H1 (cell line): ENCODE results near the gene ZNF764. TPM values are rescaled to one million over a fixed set of nuclear protein-coding genes. Genes with fewer than 3 reads are reported as not detected.
A peak's percentile ranks its signal among the peaks of the same experiment; 100 is the strongest.

Experiments
- CEBPB ChIP-seq: IDR thresholded peaks from 2 replicates; pipeline ENCODE4 v1.6.1; 2012; ENCODE audit warnings: low read depth, low read length
- CHD2 ChIP-seq: IDR thresholded peaks from 2 replicates; pipeline ENCODE4 v1.6.1; 2012; ENCODE audit warnings: low read length, improper control_type of control experiment
- CREB1 ChIP-seq: IDR thresholded peaks from 2 replicates; pipeline ENCODE4 v1.6.1; 2012; ENCODE audit warnings: inconsistent platforms
- JUND ChIP-seq: IDR thresholded peaks from 2 replicates; pipeline ENCODE4 v1.6.1; 2011; ENCODE audit warnings: mild to moderate bottlenecking, improper control_type of control experiment, low read length
- KDM1A ChIP-seq: fragments of 200-600, 300-600 bp; sonication (generic); IDR thresholded peaks from 2 replicates; pipeline ENCODE4 v1.7.1; 2016; ENCODE audit warnings: mild to moderate bottlenecking, low read length, borderline replicate concordance
- KDM4A ChIP-seq: IDR thresholded peaks from one replicate; pipeline ENCODE4 v1.7.1; 2012; ENCODE audit warnings: low read depth, mild to moderate bottlenecking, moderate library complexity, low read length, inconsistent platforms; ENCODE audit not compliant: severe bottlenecking
- MAX ChIP-seq: IDR thresholded peaks from 2 replicates; pipeline ENCODE4 v1.6.1; 2012; ENCODE audit warnings: inconsistent platforms
- PHF8 ChIP-seq: fragments of 200-600 bp; sonication (generic); conservative IDR thresholded peaks from 2 replicates; pipeline ENCODE4 v1.7.1; 2012; ENCODE audit warnings: low read depth, mild to moderate bottlenecking, inconsistent platforms, low read length, moderate library complexity
- POLR2A ChIP-seq, 2 experiments: IDR thresholded peaks; 1 replicate in 1 of 2; 2 replicates in 1 of 2; pipeline ENCODE4 v1.6.1; 2011; ENCODE audit warnings: low read depth in 2 of 2, low read length in 2 of 2, mild to moderate bottlenecking in 2 of 2; ENCODE audit errors: control extremely low read depth in 1 of 2
- RBBP5 ChIP-seq: IDR thresholded peaks from 2 replicates; pipeline ENCODE4 v1.7.1; 2012; ENCODE audit warnings: low read depth, mild to moderate bottlenecking, inconsistent platforms, low read length, moderate library complexity, borderline replicate concordance
- SAP30 ChIP-seq: fragments of 300-600 bp; sonication (generic); IDR thresholded peaks from 2 replicates; pipeline ENCODE4 v1.7.1; 2012; ENCODE audit warnings: low read length, moderate library complexity, mild to moderate bottlenecking, inconsistent platforms; ENCODE audit not compliant: insufficient read depth, insufficient replicate concordance
- SIN3A ChIP-seq, 2 experiments: IDR thresholded peaks in 1 of 2; conservative IDR thresholded peaks in 1 of 2; 2 replicates each; pipeline ENCODE4 v1.6.1; 2011 to 2012; ENCODE audit warnings: low read length in 2 of 2, improper control_type of control experiment in 1 of 2, low read depth in 1 of 2, mild to moderate bottlenecking in 1 of 2
- SP2 ChIP-seq: IDR thresholded peaks from 2 replicates; pipeline ENCODE4 v1.6.1; 2012; ENCODE audit warnings: mild to moderate bottlenecking, low read length, inconsistent platforms
- TAF1 ChIP-seq: IDR thresholded peaks from 2 replicates; pipeline ENCODE4 v1.6.1; 2011; ENCODE audit warnings: mild to moderate bottlenecking, low read depth, low read length
- TBP ChIP-seq: IDR thresholded peaks from 2 replicates; pipeline ENCODE4 v1.6.1; 2011; ENCODE audit warnings: low read depth, low read length, improper control_type of control experiment
- TCF12 ChIP-seq: IDR thresholded peaks from 2 replicates; pipeline ENCODE4 v1.6.1; 2011; ENCODE audit warnings: low read depth, mild to moderate bottlenecking, low read length
- polyA plus RNA-seq, 7 experiments: library from polyadenylated mRNA; depleted of rRNA in 3 of 7; stranded (reverse) in 5 of 7; unstranded in 2 of 7; fragments of >200 nt in 5 of 7; fragments of 200-250 nt in 2 of 7; gene quantifications; 1 replicate in 5 of 7; 2 replicates in 1 of 7; 4 replicates in 1 of 7; pipeline versions ENCODE4 v1.2.1 to v1.2.3, GENCODE V29; 2011 to 2013; ENCODE audit warnings: missing spikeins in 2 of 7, mixed read lengths in 2 of 7
- total RNA-seq: library from RNA; stranded (reverse); fragmentation: NEBNext Ultra II Directional; extraction: Animal tissue kit (Norgen Biotek cat#: 25700); gene quantifications from 2 replicates; pipeline ENCODE4 v1.2.1, GENCODE V29; 2021
- TF ChIP-seq, protein P1 (sequence below): IDR thresholded peaks from 2 replicates; pipeline ENCODE4 v1.6.1; 2011; ENCODE audit warnings: low read length, improper control_type of control experiment

ZNF764 gene
- total and polyA plus RNA-seq, 2 of the 8 experiments (the other 6 are each of a cell fraction or from before 2014, with no cell fraction given) = 5.7 to 7.7 TPM

GRCh38 chr16:30557957-30558788 is at the start of gene ZNF764 (continued):
- TF ChIP-seq SAP30 (peak; percentile 33), MAX (peak; percentile 3), TBP (peak; percentile 44; the same call in 1 of the 2 replicates), CREB1 (no peak; the same call in 1 of the 2 replicates), JUND (peak; percentile 78), RBBP5 (peak; percentile 86), KDM1A (peak; percentile 23; the same call in 1 of the 2 replicates), SIN3A (conservative IDR thresholded peaks at IDR 0.05 in 1 of 2, IDR thresholded peaks at IDR 0.05 in 1 of 2; ENCODE audit: low read depth in 1 of 2, low read length in 2 of 2) (peak; percentile 52 to 71; a peak in 1 of 4 replicates), POLR2A (IDR thresholded peaks at IDR 0.05; ENCODE audit: control extremely low read depth in 1 of 2, low read depth in 2 of 2, low read length in 2 of 2) (peak in 1 of 2 experiments; percentile 23; a peak in 1 of 3 replicates), CEBPB (no peak), CHD2 (peak; percentile 63; the same call in 1 of the 2 replicates), SP2 (no peak), TAF1 (peak; percentile 77), TCF12 (no peak), PHF8 (peak; percentile 63), KDM4A (peak; percentile 88)
- TF ChIP-seq, protein P1, sequence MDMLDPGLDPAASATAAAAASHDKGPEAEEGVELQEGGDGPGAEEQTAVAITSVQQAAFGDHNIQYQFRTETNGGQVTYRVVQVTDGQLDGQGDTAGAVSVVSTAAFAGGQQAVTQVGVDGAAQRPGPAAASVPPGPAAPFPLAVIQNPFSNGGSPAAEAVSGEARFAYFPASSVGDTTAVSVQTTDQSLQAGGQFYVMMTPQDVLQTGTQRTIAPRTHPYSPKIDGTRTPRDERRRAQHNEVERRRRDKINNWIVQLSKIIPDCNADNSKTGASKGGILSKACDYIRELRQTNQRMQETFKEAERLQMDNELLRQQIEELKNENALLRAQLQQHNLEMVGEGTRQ = no peak
